ENCODE measurements around the gene CHD6. TPM values are rescaled to one million over a fixed set of nuclear protein-coding genes. Genes with fewer than 3 reads are reported as not detected.

The CHD6 gene, protein sequence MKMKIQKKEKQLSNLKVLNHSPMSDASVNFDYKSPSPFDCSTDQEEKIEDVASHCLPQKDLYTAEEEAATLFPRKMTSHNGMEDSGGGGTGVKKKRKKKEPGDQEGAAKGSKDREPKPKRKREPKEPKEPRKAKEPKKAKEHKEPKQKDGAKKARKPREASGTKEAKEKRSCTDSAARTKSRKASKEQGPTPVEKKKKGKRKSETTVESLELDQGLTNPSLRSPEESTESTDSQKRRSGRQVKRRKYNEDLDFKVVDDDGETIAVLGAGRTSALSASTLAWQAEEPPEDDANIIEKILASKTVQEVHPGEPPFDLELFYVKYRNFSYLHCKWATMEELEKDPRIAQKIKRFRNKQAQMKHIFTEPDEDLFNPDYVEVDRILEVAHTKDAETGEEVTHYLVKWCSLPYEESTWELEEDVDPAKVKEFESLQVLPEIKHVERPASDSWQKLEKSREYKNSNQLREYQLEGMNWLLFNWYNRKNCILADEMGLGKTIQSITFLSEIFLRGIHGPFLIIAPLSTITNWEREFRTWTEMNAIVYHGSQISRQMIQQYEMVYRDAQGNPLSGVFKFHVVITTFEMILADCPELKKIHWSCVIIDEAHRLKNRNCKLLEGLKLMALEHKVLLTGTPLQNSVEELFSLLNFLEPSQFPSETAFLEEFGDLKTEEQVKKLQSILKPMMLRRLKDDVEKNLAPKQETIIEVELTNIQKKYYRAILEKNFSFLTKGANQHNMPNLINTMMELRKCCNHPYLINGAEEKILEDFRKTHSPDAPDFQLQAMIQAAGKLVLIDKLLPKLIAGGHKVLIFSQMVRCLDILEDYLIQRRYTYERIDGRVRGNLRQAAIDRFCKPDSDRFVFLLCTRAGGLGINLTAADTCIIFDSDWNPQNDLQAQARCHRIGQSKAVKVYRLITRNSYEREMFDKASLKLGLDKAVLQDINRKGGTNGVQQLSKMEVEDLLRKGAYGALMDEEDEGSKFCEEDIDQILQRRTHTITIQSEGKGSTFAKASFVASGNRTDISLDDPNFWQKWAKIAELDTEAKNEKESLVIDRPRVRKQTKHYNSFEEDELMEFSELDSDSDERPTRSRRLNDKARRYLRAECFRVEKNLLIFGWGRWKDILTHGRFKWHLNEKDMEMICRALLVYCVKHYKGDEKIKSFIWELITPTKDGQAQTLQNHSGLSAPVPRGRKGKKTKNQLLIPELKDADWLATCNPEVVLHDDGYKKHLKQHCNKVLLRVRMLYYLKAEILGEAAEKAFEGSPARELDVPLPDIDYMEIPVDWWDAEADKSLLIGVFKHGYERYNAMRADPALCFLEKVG (N-terminal part only)
- total RNA-seq (2014; rRNA removed; shearing (Covaris generic); ENCODE audit: low replicate concordance) = 16.1 and 27.2 TPM in 2 replicates

DNA sequence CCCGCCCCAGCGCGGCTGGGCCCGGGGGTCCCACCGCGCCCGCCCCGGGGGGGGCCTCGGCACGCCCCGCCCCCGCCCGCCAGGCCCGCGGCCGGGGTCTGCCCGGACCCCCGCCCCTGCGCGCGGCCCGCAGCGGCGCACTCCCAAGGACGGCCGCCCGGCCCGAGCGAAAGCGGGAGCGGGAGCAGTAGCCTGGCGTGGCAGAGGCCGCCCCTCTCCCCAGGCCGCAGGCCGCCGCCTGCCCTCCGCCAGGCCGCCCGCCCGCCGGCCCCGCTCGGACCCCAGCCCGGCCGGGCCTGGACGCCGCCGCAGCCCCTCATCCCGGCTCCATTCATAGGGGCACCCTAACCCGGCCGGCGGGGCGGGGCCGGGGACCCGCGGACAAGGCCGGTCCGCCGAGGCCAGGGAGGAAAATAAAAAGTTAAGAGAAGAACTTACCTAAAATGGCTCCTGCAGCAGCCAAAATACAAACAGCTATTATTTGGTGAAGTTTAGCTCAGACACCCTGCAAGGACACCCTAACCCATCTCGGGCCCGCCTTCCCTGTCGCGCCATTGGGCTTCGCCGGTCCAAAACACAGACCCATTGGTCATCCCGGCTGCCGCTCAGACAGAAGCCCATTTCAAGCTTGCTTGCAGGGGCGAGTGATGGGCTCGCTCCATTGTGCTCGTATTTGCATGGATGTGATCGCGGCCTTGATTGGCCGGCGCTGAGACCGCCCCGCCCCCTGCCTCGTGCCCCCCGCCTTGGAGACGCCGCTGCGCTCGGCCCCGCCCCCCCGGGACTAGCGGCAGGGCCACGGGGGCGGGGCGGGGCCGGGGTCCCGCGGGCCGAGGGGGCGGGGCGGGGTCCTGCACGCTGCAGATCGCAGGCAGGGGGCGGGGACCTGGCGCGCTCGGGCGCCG lies at the start of gene CHD6:
CHD6 (minus strand) TSS at position 476 of the 905 bp plus-strand sequence. CDS start 67,040 bp downstream, outside the sequence.
- DNase-seq = peak; percentile 100

DNA sequence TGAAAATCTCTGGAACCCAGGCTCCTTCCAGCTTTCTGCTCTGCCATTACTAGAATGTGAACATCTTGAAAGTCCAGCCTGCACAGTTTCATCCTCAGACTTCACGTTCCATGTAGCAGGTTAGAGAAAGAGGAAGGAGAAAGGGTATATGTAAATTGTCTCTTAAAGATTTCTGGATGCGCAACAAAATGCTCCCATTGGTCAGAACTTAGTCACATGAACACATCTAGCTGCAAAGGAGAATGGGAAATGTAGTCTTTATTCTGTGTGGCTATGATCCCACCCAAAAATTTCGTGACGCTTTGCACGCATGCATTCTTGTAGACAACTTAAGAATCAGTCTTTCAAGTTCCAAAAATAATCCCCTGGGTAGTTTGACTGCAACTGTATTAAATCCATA lies 46.4 kb upstream of the CHD6 start:
- peaks cover 4% of the 10 kb centered on the region for H3K27me3 ChIP-seq
- H3K36me3 ChIP-seq = no peaks in the 10 kb centered on the region
- no peaks in the 10 kb centered on the region for H3K9me3 ChIP-seq
- peak overlapping the region; percentile 32 for H3K4me3 ChIP-seq
- DNase-seq = no peak

More for the DNA sequence above, at the start of gene CHD6:
- Histone ChIP-seq H3K27me3 (no peaks in the 10 kb centered on the region), H3K4me3 (peak within 1 kb of the TSS; percentile 76), H3K36me3 (no peaks in the 10 kb centered on the region), H3K9me3 (no peaks in the 10 kb centered on the region)

DNA sequence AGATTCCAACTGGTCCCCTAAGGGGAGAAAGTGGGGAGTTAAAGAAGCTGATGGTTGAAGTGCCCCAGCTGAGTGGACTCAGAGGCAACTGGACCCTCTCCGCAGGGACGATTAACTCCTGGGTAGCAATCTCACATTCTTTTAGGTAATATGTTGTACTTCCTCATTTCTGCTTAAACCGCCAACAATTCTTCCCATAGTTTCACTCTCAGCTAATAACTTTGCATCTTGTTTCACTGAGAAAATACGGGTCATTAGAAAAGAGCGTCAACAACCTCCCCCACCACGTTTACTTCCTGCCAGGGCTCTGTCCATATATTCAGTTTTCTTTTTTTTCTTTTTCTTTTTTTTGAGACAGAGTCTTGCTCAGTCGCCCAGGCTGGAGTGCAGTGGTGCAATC lies 39.5 kb upstream of the CHD6 start:
- Histone ChIP-seq H3K9me3 (no peaks in the 10 kb centered on the region), H3K36me3 (no peaks in the 10 kb centered on the region), H3K27me3 (peaks cover 4% of the 10 kb centered on the region), H3K4me3 (no peak overlapping the region)
- DNase-seq = no peak

DNA sequence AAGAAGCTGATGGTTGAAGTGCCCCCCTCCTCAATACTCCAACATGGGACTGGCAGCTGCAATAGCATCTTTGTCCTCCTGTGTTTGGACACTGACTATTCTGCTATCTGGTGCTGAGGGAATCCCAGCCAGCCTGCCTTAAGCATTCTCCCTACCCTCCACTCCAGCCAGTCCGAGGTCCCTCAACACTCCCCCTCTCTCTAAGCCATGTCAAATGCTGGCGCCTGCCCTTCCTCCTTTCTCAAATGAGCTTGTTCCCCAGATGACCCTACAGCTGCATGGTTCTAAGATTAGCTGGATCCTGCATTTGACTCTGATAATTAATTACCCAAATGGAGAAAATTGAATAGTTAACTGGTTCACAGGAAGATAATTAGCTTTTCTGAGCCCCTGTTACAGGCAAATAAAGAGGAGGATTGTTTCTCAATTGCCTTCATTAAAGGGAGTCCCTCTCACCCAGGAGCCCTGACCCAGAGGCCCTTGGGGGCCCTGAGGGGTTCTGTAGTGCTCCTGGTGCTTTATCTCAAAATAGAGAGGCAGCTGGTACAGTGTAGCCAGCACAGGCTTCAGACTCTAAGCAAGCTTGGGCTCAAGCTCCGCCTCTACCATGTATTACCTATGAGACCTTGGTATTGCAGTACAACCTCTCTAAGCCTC lies 37.9 kb upstream of the CHD6 start:
- Histone ChIP-seq H3K9me3 (no peaks in the 10 kb centered on the region), H3K27me3 (peaks cover 3% of the 10 kb centered on the region; the same call in 1 of the 2 replicates), H3K4me3 (no peak overlapping the region), H3K36me3 (no peaks in the 10 kb centered on the region)
- DNase-seq = no peak

DNA sequence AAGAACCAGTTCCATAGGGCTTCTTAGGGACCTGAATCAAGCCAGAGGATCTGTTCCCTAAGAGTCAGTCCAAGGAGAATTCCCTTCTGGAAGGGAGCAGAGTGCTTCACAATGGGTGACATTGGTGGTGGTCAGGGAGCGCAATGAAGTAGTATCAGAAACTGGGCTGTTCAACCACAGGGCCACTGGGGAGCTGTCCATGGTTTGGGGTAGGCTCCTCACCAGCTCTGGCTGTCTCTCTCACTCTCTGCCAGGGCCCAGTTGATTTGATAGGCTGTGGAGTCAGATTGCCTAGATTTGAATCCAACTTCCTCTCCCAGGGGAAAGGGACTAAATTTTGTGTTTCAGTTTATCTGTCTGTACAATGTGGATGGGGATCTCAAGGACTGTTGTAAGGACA lies 36.7 kb upstream of the CHD6 start:
- peak; percentile 32 for DNase-seq
- H3K4me3 ChIP-seq = no peak overlapping the region
- peaks cover 3% of the 10 kb centered on the region; the same call in 1 of the 2 replicates for H3K27me3 ChIP-seq
- no peaks in the 10 kb centered on the region for H3K9me3 ChIP-seq
- no peaks in the 10 kb centered on the region for H3K36me3 ChIP-seq

DNA sequence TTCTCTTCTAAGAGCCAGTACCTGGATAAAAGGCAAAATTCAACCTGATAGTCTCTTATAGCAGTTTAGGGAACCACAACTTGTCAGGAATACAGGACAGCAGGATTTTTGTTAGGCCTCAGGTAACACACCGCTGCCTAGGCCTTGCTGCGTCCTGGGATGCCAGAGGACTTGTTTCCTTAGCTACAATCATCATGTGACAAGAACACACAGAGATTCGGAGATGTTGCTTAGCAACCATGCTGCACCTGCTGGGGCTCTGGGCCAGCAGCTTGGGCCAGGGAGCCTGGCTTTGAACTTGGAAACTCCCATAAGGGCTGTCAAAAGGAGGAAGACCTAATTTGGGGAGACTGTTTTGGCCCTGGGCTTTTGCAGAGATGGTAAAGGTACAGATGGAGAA lies 36.1 kb upstream of the CHD6 start:
- Histone ChIP-seq H3K4me3 (no peak overlapping the region), H3K27me3 (peaks cover 3% of the 10 kb centered on the region; the same call in 1 of the 2 replicates), H3K36me3 (no peaks in the 10 kb centered on the region), H3K9me3 (no peaks in the 10 kb centered on the region)
- no peak for DNase-seq

DNA sequence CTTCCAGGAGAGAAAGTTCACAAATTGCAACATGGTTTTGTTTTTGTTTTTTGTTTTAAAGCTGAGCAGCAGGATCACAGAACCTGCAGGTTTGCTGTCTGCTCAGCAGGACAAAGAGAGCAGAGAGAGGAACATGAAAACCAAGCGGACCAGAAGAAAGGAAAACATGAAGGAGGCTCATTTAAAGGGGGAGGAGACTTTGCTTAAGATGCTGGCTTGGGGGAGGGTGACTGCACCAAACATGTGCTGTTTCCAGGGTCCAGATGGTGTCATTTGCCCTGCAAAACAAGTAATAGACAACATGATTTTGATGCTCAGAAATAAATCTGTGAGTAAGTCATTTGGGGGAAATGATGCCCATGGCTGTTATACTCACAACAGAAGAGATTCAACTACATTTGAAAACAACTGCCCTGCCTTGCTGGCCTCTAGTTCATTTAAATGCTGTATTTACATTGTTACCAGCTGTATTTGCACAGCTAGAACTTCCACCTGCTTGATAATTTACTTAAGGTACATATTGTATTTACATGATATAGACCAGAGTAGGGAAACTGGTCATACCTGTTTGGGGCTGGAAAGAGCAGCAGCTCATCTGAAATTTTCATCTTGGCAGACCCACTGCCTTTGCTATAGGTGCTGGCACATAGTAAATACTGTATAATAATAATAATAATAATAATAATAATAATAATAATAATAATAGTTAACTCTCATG lies 32.2 kb upstream of the CHD6 start:
- H3K4me3 ChIP-seq = no peak overlapping the region
- H3K36me3 ChIP-seq = no peaks in the 10 kb centered on the region
- H3K9me3 ChIP-seq = no peaks in the 10 kb centered on the region
- DNase-seq = no peak
- H3K27me3 ChIP-seq = peaks cover 5% of the 10 kb centered on the region; the same call in 1 of the 2 replicates

DNA sequence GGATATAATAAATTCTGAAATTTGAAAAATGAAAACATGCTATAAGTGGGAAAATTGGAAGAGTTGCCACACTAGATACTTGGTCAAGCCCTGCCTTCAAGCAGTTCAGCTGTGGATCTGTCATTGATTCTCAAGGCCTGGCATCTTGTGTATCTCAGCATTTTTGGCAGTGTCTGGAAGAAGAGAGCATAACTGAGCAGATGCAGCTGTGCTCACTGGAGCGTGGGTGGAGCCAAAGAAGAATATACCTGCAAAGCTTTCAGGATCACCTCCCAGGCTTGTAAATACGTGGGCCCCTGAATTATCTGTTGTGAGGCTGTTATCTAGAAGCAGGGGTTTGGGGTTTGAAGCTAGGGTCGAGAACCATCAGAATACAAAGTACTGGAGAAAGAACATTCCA lies 31.3 kb upstream of the CHD6 start:
- H3K27me3 ChIP-seq = peaks cover 5% of the 10 kb centered on the region; the same call in 1 of the 2 replicates
- H3K36me3 ChIP-seq = no peaks in the 10 kb centered on the region
- no peak for DNase-seq
- H3K4me3 ChIP-seq = no peak overlapping the region
- no peaks in the 10 kb centered on the region for H3K9me3 ChIP-seq

DNA sequence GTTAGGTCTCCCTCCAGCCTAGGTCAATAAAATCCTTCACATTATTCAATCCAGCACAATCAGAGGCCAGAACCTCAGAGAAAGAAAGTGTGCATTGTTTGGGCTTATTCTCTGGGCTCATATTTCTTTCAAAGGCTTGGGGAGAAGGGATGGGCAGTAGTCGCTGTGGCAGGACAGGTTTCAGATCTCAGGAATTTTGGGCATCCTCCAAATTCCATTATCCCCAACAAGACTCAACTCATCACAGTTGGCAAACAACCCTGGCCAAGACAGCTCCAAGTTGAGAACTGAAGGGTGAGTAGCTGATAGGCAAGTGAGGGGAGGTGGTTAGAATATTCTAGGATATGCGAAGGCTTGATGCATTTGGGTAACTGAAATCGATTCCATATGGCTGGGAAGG lies 27.2 kb upstream of the CHD6 start:
- no peak overlapping the region for H3K4me3 ChIP-seq
- H3K36me3 ChIP-seq = no peaks in the 10 kb centered on the region
- no peaks in the 10 kb centered on the region for H3K9me3 ChIP-seq
- H3K27me3 ChIP-seq = peaks cover 2% of the 10 kb centered on the region; the same call in 1 of the 2 replicates
- DNase-seq = no peak

DNA sequence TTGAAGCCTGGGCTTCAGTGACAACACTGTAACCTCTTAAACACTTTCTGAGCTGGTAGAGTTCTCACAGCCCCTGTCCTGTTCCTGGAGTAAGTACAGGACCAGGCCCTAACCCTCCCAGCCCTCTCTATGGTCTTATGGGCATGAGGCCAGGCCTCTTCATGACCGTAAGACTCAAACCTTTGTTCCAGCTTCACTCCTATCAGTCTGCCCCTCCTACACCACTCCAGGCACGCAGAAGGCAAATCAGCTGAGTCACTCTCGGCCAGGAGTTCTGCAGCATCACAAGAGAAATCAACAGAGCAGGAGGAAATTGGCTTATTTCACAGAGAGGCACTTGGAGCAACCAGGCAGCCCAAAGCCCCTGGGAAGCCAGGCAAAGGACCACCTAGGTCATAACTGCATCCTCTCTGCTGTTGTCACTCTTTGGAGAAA lies 25.3 kb upstream of the CHD6 start:
- Histone ChIP-seq H3K27me3 (peaks cover 2% of the 10 kb centered on the region; the same call in 1 of the 2 replicates), H3K9me3 (no peaks in the 10 kb centered on the region), H3K4me3 (no peak overlapping the region), H3K36me3 (no peaks in the 10 kb centered on the region)
- peak; percentile 51 for DNase-seq

DNA sequence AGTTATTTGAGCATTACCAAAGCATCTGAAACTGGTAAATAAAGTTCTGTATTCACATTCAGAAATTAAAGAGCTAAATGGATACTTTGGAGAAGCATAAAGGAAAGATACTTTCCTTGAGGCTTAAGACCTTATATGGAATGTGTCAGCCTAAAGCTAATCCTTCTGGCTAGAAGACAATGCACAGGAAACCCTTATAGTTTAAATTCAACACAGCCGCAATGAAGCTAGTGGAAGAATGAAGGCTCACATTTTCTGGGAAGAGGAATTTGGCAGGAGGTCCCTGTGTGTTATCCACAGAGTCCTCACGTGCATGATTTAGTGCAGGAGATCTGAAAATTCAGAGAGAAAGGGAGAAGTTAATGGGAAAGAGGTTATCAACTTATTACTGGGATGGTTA lies 21.5 kb upstream of the CHD6 start:
- Histone ChIP-seq H3K4me3 (no peak overlapping the region), H3K9me3 (no peaks in the 10 kb centered on the region), H3K27me3 (peaks cover 18% of the 10 kb centered on the region), H3K36me3 (no peaks in the 10 kb centered on the region)
- DNase-seq = no peak

DNA sequence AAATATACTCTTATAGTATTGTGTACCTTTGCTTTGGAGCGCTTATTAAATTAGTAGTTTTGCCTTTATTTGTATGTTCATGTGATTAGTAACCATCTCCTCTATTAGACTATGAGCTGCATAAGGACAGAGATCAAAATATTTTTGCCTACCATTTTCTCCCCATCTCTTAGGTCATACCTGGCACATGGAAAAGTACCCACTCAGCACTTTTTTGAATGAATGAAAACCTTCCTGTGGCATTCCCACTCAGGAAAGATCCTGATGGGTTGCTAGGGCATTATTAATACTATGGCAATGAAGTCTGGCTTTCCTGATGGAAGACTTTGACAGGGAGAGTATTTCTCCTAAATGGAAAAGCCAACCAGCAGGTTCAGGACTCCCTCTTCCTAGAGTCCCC lies 20.3 kb upstream of the CHD6 start:
- no peak for DNase-seq
- H3K9me3 ChIP-seq = no peaks in the 10 kb centered on the region
- H3K27me3 ChIP-seq = peaks cover 18% of the 10 kb centered on the region

DNA sequence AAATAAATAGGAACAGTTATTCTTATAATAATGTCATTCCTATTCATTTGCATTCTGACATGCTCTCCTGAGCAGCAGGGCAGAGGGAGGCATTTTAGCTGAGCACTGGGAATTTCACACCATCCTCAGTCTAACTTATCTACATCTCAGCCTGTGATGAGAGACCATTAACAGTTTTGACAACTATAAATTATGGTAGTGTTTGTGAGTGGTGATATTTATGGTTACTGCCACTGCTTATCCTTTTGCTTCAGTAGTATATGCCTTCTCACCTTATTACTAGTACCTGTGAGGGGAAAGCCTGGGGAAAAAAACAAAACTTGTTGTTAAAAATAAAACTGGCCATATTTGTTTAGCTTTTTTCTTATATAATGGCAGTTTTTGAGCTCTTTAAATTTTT lies 17.0 kb upstream of the CHD6 start:
- no peaks in the 10 kb centered on the region for H3K36me3 ChIP-seq
- no peak overlapping the region for H3K4me3 ChIP-seq
- H3K9me3 ChIP-seq = no peaks in the 10 kb centered on the region
- H3K27me3 ChIP-seq = peaks cover 18% of the 10 kb centered on the region
- DNase-seq = no peak

More for the DNA sequence above, 20.3 kb upstream of the CHD6 start:
- Histone ChIP-seq H3K36me3 (no peaks in the 10 kb centered on the region), H3K4me3 (no peak overlapping the region)

DNA sequence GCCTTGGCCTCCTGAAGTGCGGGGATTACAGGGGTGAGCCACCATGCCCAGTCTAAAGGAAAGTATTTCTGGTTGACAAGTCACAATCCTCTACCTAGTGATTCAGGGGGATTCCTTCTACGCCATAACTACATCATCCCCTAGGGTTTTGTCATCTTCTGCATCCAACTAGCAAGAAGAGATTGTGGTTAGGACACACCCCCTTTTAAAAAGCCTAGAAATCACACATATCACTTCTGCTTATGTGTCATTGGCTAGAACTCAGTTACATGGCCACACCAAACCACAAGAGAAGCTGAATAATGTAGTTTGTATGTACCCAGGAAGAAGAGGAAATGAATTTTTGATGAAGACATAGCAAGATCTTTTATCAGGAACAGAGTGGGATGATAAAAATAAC lies 14.7 kb upstream of the CHD6 start:
- H3K4me3 ChIP-seq = no peak overlapping the region

More for the DNA sequence above, 14.7 kb upstream of the CHD6 start:
- peaks cover 13% of the 10 kb centered on the region for H3K27me3 ChIP-seq
- no peaks in the 10 kb centered on the region for H3K36me3 ChIP-seq
- no peaks in the 10 kb centered on the region for H3K9me3 ChIP-seq
- no peak for DNase-seq
